H9 (cell line): ENCODE results near the gene PLIN4. TPM values are rescaled to one million over a fixed set of nuclear protein-coding genes. Genes with fewer than 3 reads are reported as not detected.
A peak's percentile ranks its signal among the peaks of the same experiment; 100 is the strongest.

ENCODE experiments used
- DNase-seq: peaks from one replicate; pipeline ENCODE4 v3.0.0-alpha.2; 2017
- H2AFZ ChIP-seq: one replicate; pipeline ENCODE4 v1.6.1; 2013; ENCODE audit warnings: mild to moderate bottlenecking, low read length, control low read depth, moderate library complexity
- H2AK5ac ChIP-seq: 2 replicates; pipeline ENCODE4 v1.6.1; 2013; ENCODE audit warnings: low read length, control low read depth, mixed read lengths; ENCODE audit not compliant: insufficient read length
- H2BK120ac ChIP-seq: one replicate; pipeline ENCODE4 v1.6.1; 2013; ENCODE audit warnings: low read depth, mild to moderate bottlenecking, low read length, control low read depth, inconsistent platforms; ENCODE audit not compliant: poor library complexity, severe bottlenecking
- H2BK12ac ChIP-seq: 2 replicates; pipeline ENCODE4 v1.6.1; 2013; ENCODE audit warnings: low read length, control low read depth, mixed read lengths, low read depth; ENCODE audit not compliant: insufficient read length
- H2BK15ac ChIP-seq: 2 replicates; pipeline ENCODE4 v1.6.1; 2013; ENCODE audit warnings: low read depth, low read length, control low read depth
- H2BK20ac ChIP-seq: one replicate; pipeline ENCODE4 v1.6.1; 2013; ENCODE audit warnings: low read depth, mild to moderate bottlenecking, low read length, control low read depth, inconsistent platforms; ENCODE audit not compliant: poor library complexity, severe bottlenecking
- H2BK5ac ChIP-seq: 2 replicates; pipeline ENCODE4 v1.6.1; 2013; ENCODE audit warnings: low read length, control low read depth, mixed read lengths; ENCODE audit not compliant: insufficient read length
- H3K14ac ChIP-seq: 2 replicates; pipeline ENCODE4 v1.6.1; 2013; ENCODE audit warnings: low read length, control low read depth; ENCODE audit not compliant: insufficient read depth
- H3K18ac ChIP-seq: 2 replicates; pipeline ENCODE4 v1.6.1; 2013; ENCODE audit warnings: low read depth, mild to moderate bottlenecking, mixed read lengths, low read length, control low read depth; ENCODE audit not compliant: insufficient read length
- H3K23ac ChIP-seq: 2 replicates; pipeline ENCODE4 v1.6.1; 2013; ENCODE audit warnings: low read length, control low read depth, mixed read lengths, low read depth; ENCODE audit not compliant: insufficient read length
- H3K23me2 ChIP-seq: 2 replicates; pipeline ENCODE4 v1.6.1; 2013; ENCODE audit warnings: low read depth, mild to moderate bottlenecking, mixed read lengths, low read length, control low read depth; ENCODE audit not compliant: insufficient read length, poor library complexity, severe bottlenecking
- H3K27ac ChIP-seq: 2 replicates; pipeline ENCODE4 v1.5.1; 2013; ENCODE audit warnings: low read length, control low read depth, mixed read lengths, low read depth; ENCODE audit not compliant: insufficient read length
- H3K27me3 ChIP-seq: 2 replicates; pipeline ENCODE4 v1.6.1; 2013; ENCODE audit warnings: low read length, control low read depth, inconsistent platforms; ENCODE audit not compliant: insufficient read depth
- H3K4ac ChIP-seq: 2 replicates; pipeline ENCODE4 v1.6.1; 2013; ENCODE audit warnings: low read depth, mild to moderate bottlenecking, control low read depth, inconsistent platforms, low read length, moderate library complexity
- H3K4me1 ChIP-seq: 2 replicates; pipeline ENCODE4 v1.6.1; 2013; ENCODE audit warnings: low read length, control low read depth, inconsistent platforms; ENCODE audit not compliant: insufficient read depth
- H3K4me2 ChIP-seq: 2 replicates; pipeline ENCODE4 v1.6.1; 2013; ENCODE audit warnings: low read length, control low read depth, mixed read lengths; ENCODE audit not compliant: insufficient read length, insufficient read depth
- H3K56ac ChIP-seq: 2 replicates; pipeline ENCODE4 v1.6.1; 2013; ENCODE audit warnings: low read depth, mild to moderate bottlenecking, mixed read lengths, low read length, control low read depth; ENCODE audit not compliant: insufficient read length
- H3K79me1 ChIP-seq: 2 replicates; pipeline ENCODE4 v1.6.1; 2013; ENCODE audit warnings: low read depth, mild to moderate bottlenecking, moderate library complexity, low read length, control low read depth, inconsistent platforms; ENCODE audit not compliant: insufficient read depth, poor library complexity, severe bottlenecking
- H3K79me2 ChIP-seq: 2 replicates; pipeline ENCODE4 v1.6.1; 2013; ENCODE audit warnings: low read length, control low read depth, inconsistent platforms; ENCODE audit not compliant: insufficient read depth
- H3K9ac ChIP-seq: 2 replicates; pipeline ENCODE4 v1.6.1; 2013; ENCODE audit warnings: low read length, control low read depth, mixed read lengths; ENCODE audit not compliant: insufficient read length; ENCODE audit errors: extremely low read depth
- H3K9me3 ChIP-seq: one replicate; pipeline ENCODE4 v1.6.1; 2013; ENCODE audit warnings: low read depth, low read length, inconsistent platforms; ENCODE audit not compliant: control insufficient read depth
- H3T11ph ChIP-seq: one replicate; pipeline ENCODE4 v1.6.1; 2013; ENCODE audit warnings: mild to moderate bottlenecking, low read length, control low read depth, inconsistent platforms
- H4K20me1 ChIP-seq: one replicate; pipeline ENCODE4 v1.6.1; 2013; ENCODE audit not compliant: control insufficient read depth, insufficient read length, insufficient read depth
- H4K5ac ChIP-seq: 2 replicates; pipeline ENCODE4 v1.6.1; 2013; ENCODE audit warnings: low read depth, mild to moderate bottlenecking, mixed read lengths, low read length, control low read depth; ENCODE audit not compliant: insufficient read length
- H4K8ac ChIP-seq: replicated peaks from 2 replicates; pipeline ENCODE4 v1.6.1; 2013; ENCODE audit warnings: low read length, control low read depth, mixed read lengths, low read depth; ENCODE audit not compliant: insufficient read length
- H4K91ac ChIP-seq: 2 replicates; pipeline ENCODE4 v1.6.1; 2013; ENCODE audit warnings: low read depth, mild to moderate bottlenecking, moderate library complexity, mixed read lengths, low read length, control low read depth; ENCODE audit not compliant: insufficient read length
- H3K27ac Mint-ChIP-seq, 3 experiments: 2 replicates in 2 of 3; 3 replicates in 1 of 3; pipeline ENCODE4 v1.8.0; 2020 to 2021; ENCODE audit warnings: mixed read lengths in 3 of 3, mild to moderate bottlenecking in 1 of 3, moderate library complexity in 1 of 3
- H3K27me3 Mint-ChIP-seq: 2 replicates; pipeline ENCODE4 v1.8.0; 2021; ENCODE audit warnings: low read depth, mild to moderate bottlenecking, moderate library complexity, mixed read lengths
- H3K36me3 Mint-ChIP-seq, 3 experiments: 2 replicates in 2 of 3; 3 replicates in 1 of 3; pipeline ENCODE4 v1.8.0; 2020 to 2021; ENCODE audit warnings: low read depth in 3 of 3, mixed read lengths in 3 of 3; ENCODE audit not compliant: insufficient read depth in 1 of 3
- H3K4me1 Mint-ChIP-seq, 2 experiments: 2 replicates each; pipeline ENCODE4 v1.8.0; 2020; ENCODE audit warnings: mixed read lengths in 2 of 2
- H3K4me3 Mint-ChIP-seq, 2 experiments: 2 replicates in 1 of 2; 3 replicates in 1 of 2; pipeline ENCODE4 v1.8.0; 2020 to 2021; ENCODE audit warnings: mild to moderate bottlenecking in 2 of 2, mixed read lengths in 2 of 2, moderate library complexity in 1 of 2
- H3K9me3 Mint-ChIP-seq, 2 experiments: 2 replicates in 1 of 2; 3 replicates in 1 of 2; pipeline ENCODE4 v1.8.0; 2020; ENCODE audit warnings: mild to moderate bottlenecking in 2 of 2, mixed read lengths in 2 of 2, moderate library complexity in 1 of 2
- WGBS: extraction: QIAGEN DNeasy Blood & Tissue Kit; methylation state at CpG from one replicate; pipeline ENCODE4 v1.1.7; 2013; ENCODE audit warnings: missing lambda C conversion rate, low lambda C conversion rate, mixed read lengths; ENCODE audit not compliant: insufficient read length; ENCODE audit errors: extremely low coverage; 5-methylcytosine and 5-hydroxymethylcytosine counted together
- total RNA-seq: library from RNA; stranded (reverse); gene quantifications from 2 replicates; pipeline ENCODE4 v1.2.1, GENCODE V29; 2021
- TF ChIP-seq, protein P1 (sequence below): fragments of 200-600 bp; sonication (generic); conservative IDR thresholded peaks from 3 replicates; pipeline ENCODE4 v1.8.0; 2021; ENCODE audit warnings: antibody characterized with exemption, mild to moderate bottlenecking

The PLIN4 gene
- total RNA-seq, 1 experiment from 2014 or later = 1.1 TPM

GRCh38 chr19:4471403-4472173 lies 46.7 kb downstream of the PLIN4 start:
- H2BK5ac ChIP-seq = no peak overlapping the region
- Mint-ChIP-seq H3K4me1 (peaks cover 7 to 21% of the 10 kb centered on the region in 2 experiments), H3K36me3 (peaks cover 1 to 8% (median 7%) of the 10 kb centered on the region in 3 experiments; a peak in 6 of 7 replicates), H3K27ac (no peak overlapping the region), H3K9me3 (peaks cover 0 to 3% of the 10 kb centered on the region in 2 experiments; a peak in 2 of 5 replicates), H3K4me3 (no peak overlapping the region), H3K27me3 (no peaks in the 10 kb centered on the region)
- no peaks in the 10 kb centered on the region for H3K27me3 ChIP-seq
- H3K23ac ChIP-seq = no peak overlapping the region
- no peak overlapping the region for H4K91ac ChIP-seq
- H2AK5ac ChIP-seq = no peak overlapping the region
- no peak overlapping the region for H3K27ac ChIP-seq
- no peak overlapping the region for H2BK15ac ChIP-seq
- H3K9ac ChIP-seq = peak overlapping the region; percentile 18
- H4K20me1 ChIP-seq = no peaks in the 10 kb centered on the region
- no peaks in the 10 kb centered on the region for H3K9me3 ChIP-seq
- peaks cover 10% of the 10 kb centered on the region; the same call in 1 of the 2 replicates for H3K79me2 ChIP-seq
- H3K56ac ChIP-seq = no peak overlapping the region
- peak overlapping the region; percentile 25 for H3K4me2 ChIP-seq
- H2BK120ac ChIP-seq = no peak overlapping the region
- TF ChIP-seq, protein P1, sequence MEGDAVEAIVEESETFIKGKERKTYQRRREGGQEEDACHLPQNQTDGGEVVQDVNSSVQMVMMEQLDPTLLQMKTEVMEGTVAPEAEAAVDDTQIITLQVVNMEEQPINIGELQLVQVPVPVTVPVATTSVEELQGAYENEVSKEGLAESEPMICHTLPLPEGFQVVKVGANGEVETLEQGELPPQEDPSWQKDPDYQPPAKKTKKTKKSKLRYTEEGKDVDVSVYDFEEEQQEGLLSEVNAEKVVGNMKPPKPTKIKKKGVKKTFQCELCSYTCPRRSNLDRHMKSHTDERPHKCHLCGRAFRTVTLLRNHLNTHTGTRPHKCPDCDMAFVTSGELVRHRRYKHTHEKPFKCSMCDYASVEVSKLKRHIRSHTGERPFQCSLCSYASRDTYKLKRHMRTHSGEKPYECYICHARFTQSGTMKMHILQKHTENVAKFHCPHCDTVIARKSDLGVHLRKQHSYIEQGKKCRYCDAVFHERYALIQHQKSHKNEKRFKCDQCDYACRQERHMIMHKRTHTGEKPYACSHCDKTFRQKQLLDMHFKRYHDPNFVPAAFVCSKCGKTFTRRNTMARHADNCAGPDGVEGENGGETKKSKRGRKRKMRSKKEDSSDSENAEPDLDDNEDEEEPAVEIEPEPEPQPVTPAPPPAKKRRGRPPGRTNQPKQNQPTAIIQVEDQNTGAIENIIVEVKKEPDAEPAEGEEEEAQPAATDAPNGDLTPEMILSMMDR = no peak
- peak; percentile 99 for DNase-seq
- H3K23me2 ChIP-seq = peaks cover 17% of the 10 kb centered on the region
- H2BK20ac ChIP-seq = no peak overlapping the region
- no peak overlapping the region for H4K5ac ChIP-seq
- H3K79me1 ChIP-seq = peaks cover 8% of the 10 kb centered on the region
- no peak overlapping the region for H3K14ac ChIP-seq
- H3K4ac ChIP-seq = no peak overlapping the region
- no peak overlapping the region for H3K18ac ChIP-seq
- H4K8ac ChIP-seq = no peak overlapping the region
- no peak overlapping the region for H2BK12ac ChIP-seq
- WGBS = no CpG with 5 or more reads among the region's 33 CpGs
- H3T11ph ChIP-seq = no peak overlapping the region
- H2AFZ ChIP-seq = no peak overlapping the region
- no peaks in the 10 kb centered on the region; the same call in 1 of the 2 replicates for H3K4me1 ChIP-seq
